ENCODE measurements around the gene MEAK7. TPM values are rescaled to one million over a fixed set of nuclear protein-coding genes. Genes with fewer than 3 reads are reported as not detected.

MEAK7 gene
- total and polyA plus RNA-seq, 7 donors: 2.2 to 7.1 (median 2.8) TPM

GRCh38 chr16:84514874-84515835 is 10.7 kb upstream of the MEAK7 start:
- no peaks in the 10 kb centered on the region for H3K9me3 ChIP-seq
- WGBS, 3 donors: 76 to 78% (median 77%) methylated on average over 26 of the region's 26 CpGs
- intact Hi-C loops (cut with DNase I): loop anchor here in 1 of 2 donors (5.0 kb wide), 2 partner anchors 107 to 222 kb away; no protein-coding TSS in a partner anchor
- no peaks in the 10 kb centered on the region for H3K4me1 ChIP-seq
- no peaks in the 10 kb centered on the region for H3K36me3 ChIP-seq (ENCODE audit: insufficient read depth in 1 of 2, low read depth in 1 of 2)
- no peak overlapping the region for H3K27ac ChIP-seq
- no peak overlapping the region for H3K4me3 ChIP-seq
- ATAC-seq: no peak
- peak in 1 of 2 donors; percentile 58 for DNase-seq
- no peak for TF ChIP-seq CTCF (IDR thresholded peaks at IDR 0.05)
- H3K27me3 ChIP-seq (ENCODE audit: insufficient read depth in 3 of 3, low read length in 2 of 3): no peaks in the 10 kb centered on the region

- intact Hi-C loops (cut with DNase I): loop anchor here in 1 of 2 donors (5.0 kb wide), 2 partner anchors 108 to 223 kb away; no protein-coding TSS in a partner anchor
- 75 to 86% (median 78%) methylated on average over 14 of the region's 14 CpGs for WGBS, 3 donors
- H3K36me3 ChIP-seq (ENCODE audit: insufficient read depth in 1 of 2, low read depth in 1 of 2): no peaks in the 10 kb centered on the region
- H3K4me1 ChIP-seq: no peaks in the 10 kb centered on the region
- H3K9me3 ChIP-seq: no peaks in the 10 kb centered on the region
- no peak overlapping the region for H3K4me3 ChIP-seq
- TF ChIP-seq CTCF (IDR thresholded peaks at IDR 0.05): no peak
- ATAC-seq (no peak), DNase-seq (peak in 1 of 2 donors; percentile 35)
- no peak overlapping the region for H3K27ac ChIP-seq
- H3K27me3 ChIP-seq (ENCODE audit: insufficient read depth in 3 of 3, low read length in 2 of 3): no peaks in the 10 kb centered on the region
Measured at GRCh38 chr16:84514295-84514873, 9.9 kb upstream of the MEAK7 start.

GRCh38 chr16:84513666-84514065 is 9.2 kb upstream of the MEAK7 start:
- Histone ChIP-seq H3K27me3 (ENCODE audit: insufficient read depth in 3 of 3, low read length in 2 of 3) (no peaks in the 10 kb centered on the region), H3K4me1 (no peaks in the 10 kb centered on the region), H3K36me3 (ENCODE audit: insufficient read depth in 1 of 2, low read depth in 1 of 2) (no peaks in the 10 kb centered on the region), H3K4me3 (no peak overlapping the region), H3K9me3 (no peaks in the 10 kb centered on the region), H3K27ac (no peak overlapping the region)
- WGBS, 3 donors: 74 to 87% (median 77%) methylated on average over 10 to 11 of the region's 11 CpGs
- no peak for TF ChIP-seq CTCF (IDR thresholded peaks at IDR 0.05)
- intact Hi-C loops (cut with DNase I): loop anchor here in 1 of 2 donors (5.0 kb wide), 2 partner anchors 109 to 224 kb away; no protein-coding TSS in a partner anchor
- DNase-seq (peak in 1 of 2 donors; percentile 15), ATAC-seq (no peak)

GRCh38 chr16:84513123-84513522 is 8.7 kb upstream of the MEAK7 start:
- intact Hi-C loops (cut with DNase I): loop anchor here in 1 of 2 donors (5.0 kb wide), 2 partner anchors 109 to 224 kb away; no protein-coding TSS in a partner anchor
- DNase-seq (no peak), ATAC-seq (no peak)
- H3K9me3 ChIP-seq: no peaks in the 10 kb centered on the region
- no peaks in the 10 kb centered on the region for H3K27me3 ChIP-seq (ENCODE audit: insufficient read depth in 3 of 3, low read length in 2 of 3)
- 86 to 88% (median 87%) methylated on average over 10 of the region's 10 CpGs for WGBS, 3 donors
- no peaks in the 10 kb centered on the region for H3K4me1 ChIP-seq
- no peaks in the 10 kb centered on the region for H3K36me3 ChIP-seq (ENCODE audit: insufficient read depth in 1 of 2, low read depth in 1 of 2)
- no peak overlapping the region for H3K4me3 ChIP-seq
- H3K27ac ChIP-seq: no peak overlapping the region
- TF ChIP-seq CTCF (IDR thresholded peaks at IDR 0.05): no peak

All from psoas muscle (tissue), 8 donors.